Activated CD8-positive, alpha-beta memory T cell treated with anti-CD3 and anti-CD28 coated beads, Interleukin-2, amount 50 U/mL, for 1 hour (primary cell): ENCODE results near the gene RAB27B.

Experiments
- DNase-seq: peaks from one replicate; pipeline ENCODE4 v3.0.0-alpha.2; 2020; ENCODE audit errors: extremely low read depth

The RAB27B gene

GRCh38 chr18:54867131-54867530, 38.9 kb downstream of the RAB27B start:
- DNase-seq: no peak

DNA sequence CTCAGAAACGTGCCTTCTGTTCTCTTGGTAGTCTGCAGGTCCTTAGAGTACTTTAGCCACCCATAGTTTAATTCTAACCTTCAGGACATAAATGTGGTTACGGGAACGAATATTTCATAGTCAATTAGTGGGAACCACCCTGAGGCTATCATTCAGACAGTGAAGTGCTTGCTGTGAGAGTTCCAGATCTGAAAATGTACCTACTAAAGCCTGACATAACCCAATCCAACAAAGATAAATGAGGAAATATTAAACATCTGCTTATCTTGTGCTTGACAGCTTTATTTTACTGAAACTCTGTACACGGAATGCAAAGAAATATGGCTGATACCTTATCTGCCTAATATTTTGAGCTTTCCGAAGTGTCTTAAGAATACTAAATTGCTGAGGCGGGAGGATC, 43.0 kb downstream of the RAB27B start:
- DNase-seq: no peak

DNA sequence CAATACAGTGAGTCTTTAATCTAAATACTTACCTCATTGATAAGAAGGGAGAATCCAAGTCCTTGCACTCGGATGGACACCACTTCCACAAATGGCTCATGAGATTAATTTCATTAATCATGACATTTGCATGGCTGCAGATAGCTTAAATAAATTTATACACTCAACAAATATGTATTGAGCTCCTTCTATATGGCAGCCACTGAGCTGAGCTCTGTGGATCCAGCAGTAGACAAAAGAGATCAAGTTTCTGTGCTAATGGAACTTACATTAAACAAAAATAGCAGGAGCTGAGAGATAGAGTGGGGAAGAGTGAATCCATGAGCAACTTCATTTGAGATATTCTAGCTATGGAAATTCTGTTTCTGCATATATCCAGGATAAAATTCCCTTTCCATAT, 44.4 kb downstream of the RAB27B start:
- DNase-seq: no peak

DNA sequence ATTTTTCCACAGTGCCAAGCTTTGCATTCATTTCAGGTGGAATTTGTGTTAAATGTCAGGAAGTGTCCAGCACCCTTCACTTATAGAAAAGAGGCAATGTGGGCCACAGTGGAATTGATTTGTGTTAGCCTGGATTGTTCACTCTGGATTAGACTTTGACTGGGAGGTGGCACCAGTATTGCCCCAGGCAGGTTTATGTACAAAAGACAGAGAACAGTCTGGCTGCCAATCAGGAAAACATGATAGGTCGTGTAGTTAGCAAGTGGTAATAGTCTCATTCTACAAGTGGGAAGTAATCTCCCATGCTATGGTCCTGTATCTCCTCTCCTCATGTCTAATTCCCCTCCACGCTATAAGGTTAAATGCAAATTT, 45.6 kb downstream of the RAB27B start:
- DNase-seq: no peak

GRCh38 chr18:54875063-54875462, 46.8 kb downstream of the RAB27B start:
- no peak for DNase-seq

DNA sequence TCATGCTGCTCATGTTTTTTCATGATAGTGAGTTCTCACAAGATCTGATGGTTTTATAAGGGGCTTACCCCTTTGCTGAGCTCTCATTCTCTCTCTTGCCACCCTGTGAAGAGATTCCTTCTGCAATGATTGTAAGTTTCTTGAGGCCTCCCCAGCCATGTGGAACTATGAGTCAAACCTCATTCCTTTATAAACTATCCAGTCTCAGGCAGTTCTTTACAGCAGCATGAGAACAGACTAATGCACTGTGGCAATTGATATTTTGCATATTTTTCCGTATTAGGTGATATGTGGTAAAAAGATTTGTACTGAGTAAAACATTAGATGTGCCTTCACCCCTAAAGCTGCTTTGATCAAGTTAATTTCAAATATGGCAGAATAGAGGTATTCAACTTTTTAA, 48.8 kb downstream of the RAB27B start:
- no peak for DNase-seq

DNA sequence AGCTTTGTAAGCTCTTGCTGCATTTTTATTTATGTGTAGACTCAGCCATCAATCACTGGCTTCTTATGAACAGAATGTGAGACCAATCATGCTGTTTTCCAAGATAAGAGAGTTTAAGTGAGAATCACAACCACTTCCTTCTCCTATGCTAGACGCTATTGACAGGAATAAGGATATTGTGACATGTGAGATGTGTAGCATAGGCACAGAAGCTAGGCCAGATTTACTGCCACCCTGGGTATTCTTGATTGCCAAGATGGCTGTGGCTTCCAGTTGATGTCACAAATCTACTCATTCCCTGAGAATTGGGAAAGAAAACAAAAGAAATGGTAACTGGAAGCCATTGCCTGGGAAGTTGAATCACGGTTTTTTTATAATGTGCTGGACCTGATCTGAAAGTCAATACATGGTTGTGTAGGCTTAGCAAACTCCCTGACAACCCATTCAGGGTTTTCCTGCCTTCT, 49.9 kb downstream of the RAB27B start:
- DNase-seq: no peak

DNA sequence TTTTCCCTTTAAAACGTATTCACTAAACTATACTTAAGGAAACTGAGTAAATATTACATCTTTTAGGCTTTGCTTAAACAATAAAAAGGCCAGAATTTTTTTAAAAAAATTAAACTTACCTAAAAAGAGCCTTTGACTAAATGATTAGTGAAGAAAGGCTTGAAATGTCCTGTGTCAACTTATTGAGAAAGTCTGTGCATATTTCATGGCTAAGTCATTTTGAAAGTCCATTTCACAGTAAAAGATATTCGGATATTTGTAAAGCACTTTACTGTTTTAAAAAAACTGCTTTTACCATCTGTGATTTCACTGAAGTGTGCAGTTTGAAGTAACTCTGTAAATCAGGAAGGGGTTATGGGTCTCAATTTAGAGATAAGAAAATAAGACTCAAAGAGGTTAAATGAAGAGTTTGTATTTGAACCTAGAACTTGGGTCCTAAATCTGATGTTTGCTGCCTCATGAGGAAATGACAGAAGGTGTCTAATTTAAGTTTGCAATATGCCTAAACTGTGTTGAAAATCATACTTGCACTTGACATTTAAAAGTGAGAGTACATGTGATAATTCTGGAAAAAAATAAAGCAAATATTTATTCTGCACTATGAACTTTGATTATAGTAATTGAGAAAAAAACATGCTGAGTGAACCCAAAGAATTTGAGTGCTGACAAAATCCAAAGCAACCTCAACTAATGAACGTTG, 50.5 kb downstream of the RAB27B start:
- no peak for DNase-seq

DNA sequence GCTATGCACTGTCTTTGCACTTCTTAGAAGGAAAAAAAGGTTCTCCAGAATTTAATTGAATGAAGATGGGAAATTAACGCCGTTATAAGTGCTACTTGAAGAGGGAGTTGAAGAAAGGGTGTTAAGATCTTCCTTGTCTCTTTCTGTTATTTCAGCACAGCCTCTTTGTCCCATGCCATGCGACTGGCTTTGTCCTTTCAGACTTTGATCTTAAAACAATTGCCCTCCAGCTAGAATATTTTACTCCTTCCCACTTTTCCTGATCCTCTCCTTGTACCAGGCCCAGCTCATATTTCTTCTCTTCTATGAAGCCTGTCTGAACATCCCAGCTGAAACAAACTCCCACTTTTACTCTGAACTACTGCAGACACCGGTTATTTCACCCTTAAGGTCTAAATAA, 51.4 kb downstream of the RAB27B start:
- no peak for DNase-seq

DNA sequence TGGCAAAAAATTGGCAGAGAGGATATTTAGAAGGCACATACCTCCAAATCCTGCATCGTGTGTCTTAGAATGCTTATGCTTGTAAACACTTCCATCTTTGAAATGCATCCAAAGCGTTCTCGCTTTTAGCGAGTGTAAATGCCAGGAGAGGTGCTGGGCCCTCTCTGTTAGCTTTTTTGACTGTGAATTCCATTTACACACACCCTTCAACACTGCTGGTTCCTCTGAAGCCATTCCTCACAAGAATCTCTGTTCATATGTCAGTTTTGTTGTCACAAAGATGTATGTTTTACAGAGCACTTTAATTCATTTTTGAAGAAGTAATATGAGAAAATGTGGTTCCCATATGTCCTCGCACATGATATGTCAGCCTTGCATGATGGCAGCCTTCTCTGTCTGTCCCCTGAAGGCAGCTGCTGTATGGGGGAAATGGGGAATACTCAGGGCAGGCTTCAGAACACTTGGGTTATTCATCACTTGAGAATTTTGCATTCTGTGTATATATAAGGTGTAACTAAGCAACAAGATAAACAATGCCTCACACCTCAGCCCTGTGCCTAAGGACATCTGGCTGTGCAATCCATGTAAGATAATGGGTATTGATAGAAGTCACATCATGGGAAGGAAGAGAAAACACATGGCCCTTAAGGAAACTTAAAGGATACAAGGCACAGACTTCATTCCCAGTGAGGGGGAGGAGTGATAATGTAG, 52.3 kb downstream of the RAB27B start:
- no peak for DNase-seq

DNA sequence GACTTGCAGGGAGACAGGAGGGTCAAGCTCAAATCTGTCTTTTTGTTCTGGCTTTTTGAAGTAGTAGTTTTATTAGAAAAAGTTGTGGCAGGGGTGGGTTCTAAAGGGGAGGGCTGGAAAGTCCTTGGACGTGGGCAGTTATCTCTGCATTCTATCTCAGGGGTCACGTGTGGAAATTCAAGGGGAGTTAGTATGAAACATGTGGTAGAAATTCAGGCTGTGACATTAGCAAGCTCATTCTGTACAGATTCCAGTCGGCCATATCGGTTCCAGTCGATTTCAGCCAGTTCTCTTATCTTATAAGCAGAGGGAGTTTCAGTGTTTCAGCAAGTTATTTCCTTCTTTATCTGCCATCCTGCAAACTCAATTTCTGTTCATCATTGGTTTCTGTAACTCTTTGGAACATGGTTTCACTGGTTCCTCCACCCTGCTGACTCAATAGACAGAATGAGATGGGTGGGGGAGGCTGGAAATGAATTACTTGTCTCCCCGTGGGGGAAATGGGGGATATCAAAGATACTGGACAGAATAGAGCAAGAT, 53.0 kb downstream of the RAB27B start:
- no peak for DNase-seq

GRCh38 chr18:54882318-54882717, 54.0 kb downstream of the RAB27B start:
- no peak for DNase-seq

DNA sequence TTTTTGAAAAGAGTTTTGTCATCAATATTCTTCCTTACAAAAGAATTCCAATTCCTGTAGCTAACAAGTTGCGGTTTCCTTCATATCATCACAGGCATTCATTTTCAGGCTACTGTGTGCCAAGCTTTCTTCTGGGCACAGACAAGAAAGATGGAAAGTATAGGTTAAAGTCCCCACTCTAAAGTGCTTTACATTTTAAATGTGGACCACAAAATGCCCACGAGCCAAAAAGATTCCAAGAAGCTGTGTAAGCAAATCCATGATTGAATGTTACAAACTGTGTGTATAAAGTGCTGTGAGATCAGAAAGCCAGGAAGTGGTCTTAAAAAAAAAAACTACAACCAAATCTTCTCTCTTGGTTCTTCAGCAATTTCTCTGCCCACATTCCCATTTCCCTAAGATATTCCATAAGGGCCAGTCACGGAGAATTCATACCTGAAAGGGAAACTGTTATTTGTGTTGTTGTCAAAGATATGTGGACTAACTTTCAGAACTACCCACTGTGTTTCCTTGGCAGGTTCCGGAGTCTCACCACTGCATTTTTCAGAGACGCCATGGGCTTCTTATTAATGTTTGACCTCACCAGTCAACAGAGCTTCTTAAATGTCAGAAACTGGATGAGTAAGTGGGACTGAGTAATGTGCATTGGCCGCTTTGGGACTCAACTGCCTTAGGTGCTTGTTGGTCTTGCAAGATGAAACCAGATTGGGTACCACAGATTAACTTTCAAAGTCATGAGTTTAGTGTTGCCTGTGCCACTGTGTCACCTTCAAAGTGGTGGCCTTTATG, 55.7 kb downstream of the RAB27B start:
- no peak for DNase-seq

DNA sequence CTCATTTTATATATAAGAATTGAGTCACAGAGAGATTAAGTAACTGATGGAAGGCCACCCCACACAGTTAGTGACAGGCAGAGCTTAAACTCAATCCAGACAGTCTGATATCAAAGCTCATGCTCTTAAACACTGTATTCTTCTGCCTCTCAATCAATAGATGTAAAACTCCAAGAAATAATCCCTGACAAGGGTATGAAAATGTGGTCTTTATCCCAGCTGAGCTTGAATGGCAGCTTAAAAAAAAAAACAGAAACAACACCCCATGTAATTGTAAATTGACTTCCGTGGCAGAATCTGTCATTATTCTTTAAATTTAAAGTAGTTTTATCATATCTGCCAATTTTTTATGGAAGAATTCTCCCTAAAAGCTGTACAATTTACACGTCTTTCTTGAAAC, 60.1 kb downstream of the RAB27B start:
- DNase-seq: no peak

DNA sequence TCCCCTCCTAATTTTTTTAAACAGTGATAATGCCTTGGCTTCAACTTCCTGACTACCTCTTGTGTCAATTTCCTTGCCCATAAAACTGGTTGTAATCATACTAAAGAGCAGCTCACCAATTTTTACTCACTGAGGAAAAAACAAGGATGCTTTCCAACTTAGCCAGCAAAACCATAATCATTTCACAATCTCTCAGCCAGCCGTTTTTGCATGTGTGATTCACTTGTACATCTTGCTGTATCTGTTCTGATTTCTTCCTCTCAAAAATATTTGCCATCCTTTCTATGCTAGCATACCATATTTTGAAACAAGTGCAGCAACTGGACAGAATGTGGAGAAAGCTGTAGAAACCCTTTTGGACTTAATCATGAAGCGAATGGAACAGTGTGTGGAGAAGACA, 60.7 kb downstream of the RAB27B start:
- no peak for DNase-seq

DNA sequence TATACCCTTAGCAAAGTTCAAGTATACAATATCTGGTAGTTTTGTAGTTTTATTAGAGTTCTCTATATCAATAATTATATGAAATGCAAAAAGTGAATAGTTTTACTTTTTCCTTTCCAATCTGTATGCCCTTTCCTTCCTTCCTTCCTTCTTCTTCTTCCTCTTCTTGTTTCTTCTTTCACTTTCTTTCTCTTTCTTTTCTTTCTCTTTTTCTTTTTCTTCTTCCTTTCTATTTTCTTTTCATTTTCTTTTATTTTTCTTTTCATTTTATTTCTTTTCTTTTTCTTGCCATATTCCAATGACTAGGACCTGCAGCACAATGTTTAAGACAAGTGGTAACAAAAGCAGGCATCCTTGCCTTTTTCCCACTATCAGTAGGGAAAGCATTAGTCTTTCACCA, 71.2 kb downstream of the RAB27B start:
- DNase-seq: no peak

DNA sequence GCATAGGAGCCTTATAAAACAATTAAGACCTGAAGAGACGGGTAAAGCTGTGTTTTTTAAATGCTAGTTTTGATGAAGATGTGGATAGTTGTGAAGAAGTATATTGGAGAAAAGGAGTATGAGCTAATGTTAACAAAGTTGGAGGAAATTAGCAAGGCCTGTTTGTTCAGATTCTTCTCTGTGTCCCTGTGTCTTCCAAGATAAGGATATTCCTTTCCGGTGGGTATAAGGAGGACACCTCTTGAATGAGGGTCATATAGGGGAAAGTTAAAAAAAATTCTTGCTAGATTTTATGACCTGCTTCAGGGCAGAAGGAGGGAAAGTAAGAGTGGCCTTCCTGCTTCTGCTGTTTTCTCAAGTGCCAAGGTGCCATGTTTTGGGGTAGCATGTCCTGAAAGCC, 72.0 kb downstream of the RAB27B start:
- DNase-seq: no peak

DNA sequence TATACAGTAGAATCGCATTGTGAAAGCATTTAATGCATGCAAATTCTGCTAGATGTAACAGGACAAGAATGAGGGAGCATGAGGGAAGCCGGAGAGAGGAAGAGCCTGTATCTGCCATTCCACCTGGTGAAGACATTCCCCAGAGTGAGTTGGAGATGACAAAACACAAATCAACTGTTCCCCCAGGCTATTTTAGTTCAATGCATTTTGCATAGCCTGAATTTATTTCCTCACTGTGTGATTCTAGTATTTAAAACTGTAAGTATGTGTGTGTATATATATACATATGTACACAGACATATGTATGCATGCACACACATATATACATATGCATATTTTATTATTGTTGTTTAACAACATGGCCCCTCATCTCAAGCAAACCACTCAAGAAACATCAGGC, 76.3 kb downstream of the RAB27B start:
- no peak for DNase-seq

- no peak for DNase-seq
Measured at GRCh38 chr18:54905629-54906028, 77.4 kb downstream of the RAB27B start.

GRCh38 chr18:54906331-54907185, 78.3 kb downstream of the RAB27B start:
- no peak for DNase-seq

- no peak for DNase-seq
Measured at GRCh38 chr18:54909538-54909937, 81.3 kb downstream of the RAB27B start.
